Thoracic aorta (tissue), 2 donors: ENCODE measurements around the gene LRRC74B. TPM values are rescaled to one million over a fixed set of nuclear protein-coding genes. Genes with fewer than 3 reads are reported as not detected.
"Not testable (repeated sequence)": the region's sequence is repeated elsewhere in the genome, so short reads cannot be mapped to it uniquely, and the experiment has no call there.

Experiments
- ATAC-seq: fragments of 150-250 bp; one replicate; pipeline ENCODE4 v1.8.0; 2017; ENCODE audit warnings: low read depth; ENCODE audit not compliant: insufficient number of reproducible peaks, low FRiP score
- DNase-seq: peaks from one replicate; pipeline ENCODE4 v3.0.0-alpha.2; 2020; ENCODE audit warnings: low spot score
- H3K27ac ChIP-seq, 2 donors: fragments of 200-600 bp; sonication (generic); 1 replicate in 1 of 2; 2 replicates in 1 of 2; pipeline ENCODE4 v1.5.1; 2016; ENCODE audit warnings: mild to moderate bottlenecking in 2 of 2, moderate library complexity in 2 of 2
- H3K27me3 ChIP-seq: fragments of 200-600 bp; sonication (generic); replicated peaks from 2 replicates; pipeline ENCODE4 v1.6.0; 2016; ENCODE audit warnings: mild to moderate bottlenecking; ENCODE audit not compliant: insufficient read depth
- H3K36me3 ChIP-seq: fragments of 200-600 bp; sonication (generic); one replicate; pipeline ENCODE4 v1.5.1; 2016
- H3K4me1 ChIP-seq, 2 donors: fragments of 200-600 bp; sonication (generic); 1 replicate in 1 of 2; 2 replicates in 1 of 2; pipeline versions ENCODE4 v1.5.1 to v1.6.0; 2016; ENCODE audit warnings: low read depth in 2 of 2, mild to moderate bottlenecking in 1 of 2; ENCODE audit not compliant: control insufficient read depth in 1 of 2
- H3K4me3 ChIP-seq: fragments of 200-600 bp; sonication (generic); 2 replicates; pipeline ENCODE4 v1.5.1; 2016; ENCODE audit warnings: mild to moderate bottlenecking
- H3K9me3 ChIP-seq: fragments of 200-600 bp; sonication (generic); 2 replicates; pipeline ENCODE4 v1.5.1; 2016
- total RNA-seq, 2 donors: library from RNA; depleted of rRNA; stranded (reverse); fragments of >200 nt; gene quantifications; one replicate each; pipeline versions ENCODE4 v1.1.0 to v1.2.3, GENCODE V29; 2016
- TF ChIP-seq, protein P1 (sequence below): fragments of 200-600 bp; sonication (generic); IDR thresholded peaks from one replicate; pipeline ENCODE4 v1.5.1; 2019; ENCODE audit warnings: antibody characterized with exemption

Gene LRRC74B
- total RNA-seq, 2 donors from 2014 or later: not detected

GRCh38 chr22:21001601-21002325 lies 44.0 kb upstream of the LRRC74B start, which contains the start of gene THAP7:
TSS of gene THAP7 (minus strand) at chr22:21002118. CDS start at chr22:21001911, 207 bp downstream.
- TF ChIP-seq, protein P1, sequence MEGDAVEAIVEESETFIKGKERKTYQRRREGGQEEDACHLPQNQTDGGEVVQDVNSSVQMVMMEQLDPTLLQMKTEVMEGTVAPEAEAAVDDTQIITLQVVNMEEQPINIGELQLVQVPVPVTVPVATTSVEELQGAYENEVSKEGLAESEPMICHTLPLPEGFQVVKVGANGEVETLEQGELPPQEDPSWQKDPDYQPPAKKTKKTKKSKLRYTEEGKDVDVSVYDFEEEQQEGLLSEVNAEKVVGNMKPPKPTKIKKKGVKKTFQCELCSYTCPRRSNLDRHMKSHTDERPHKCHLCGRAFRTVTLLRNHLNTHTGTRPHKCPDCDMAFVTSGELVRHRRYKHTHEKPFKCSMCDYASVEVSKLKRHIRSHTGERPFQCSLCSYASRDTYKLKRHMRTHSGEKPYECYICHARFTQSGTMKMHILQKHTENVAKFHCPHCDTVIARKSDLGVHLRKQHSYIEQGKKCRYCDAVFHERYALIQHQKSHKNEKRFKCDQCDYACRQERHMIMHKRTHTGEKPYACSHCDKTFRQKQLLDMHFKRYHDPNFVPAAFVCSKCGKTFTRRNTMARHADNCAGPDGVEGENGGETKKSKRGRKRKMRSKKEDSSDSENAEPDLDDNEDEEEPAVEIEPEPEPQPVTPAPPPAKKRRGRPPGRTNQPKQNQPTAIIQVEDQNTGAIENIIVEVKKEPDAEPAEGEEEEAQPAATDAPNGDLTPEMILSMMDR: no peak
- Histone ChIP-seq H3K27me3 (no peaks in the 10 kb centered on the region), H3K36me3 (peaks cover 18% of the 10 kb centered on the region), H3K4me1 (peaks cover 22 to 35% of the 10 kb centered on the region in 2 donors), H3K9me3 (no peaks in the 10 kb centered on the region), H3K27ac (peak within 1 kb of the TSS; percentile 94 to 97), H3K4me3 (peak within 1 kb of the TSS; percentile 90)
- peak; percentile 99 for ATAC-seq
- peak; percentile 93 for DNase-seq

DNA sequence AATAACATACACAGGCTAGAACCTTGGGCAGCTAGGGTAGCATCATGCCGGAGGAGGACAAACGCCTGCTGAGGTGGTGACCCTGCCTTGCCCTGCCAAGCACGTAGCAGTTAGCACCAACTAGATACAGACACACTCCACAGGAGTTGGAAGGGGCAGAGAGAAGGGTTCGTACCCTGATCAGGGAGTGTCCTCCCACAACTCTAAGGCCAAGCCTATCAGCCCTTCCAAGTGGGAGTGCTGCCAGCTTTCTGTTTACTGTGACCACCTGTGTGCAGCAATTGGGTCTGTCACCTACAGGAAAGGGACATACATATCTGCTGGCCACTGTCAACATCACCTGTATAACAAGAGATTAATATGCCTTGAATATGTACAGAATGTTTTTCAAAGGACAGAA lies 42.0 kb upstream of the LRRC74B start:
- H3K4me3 ChIP-seq: no peak overlapping the region
- peak overlapping the region in 1 of 2 donors; percentile 94 for H3K27ac ChIP-seq
- TF ChIP-seq, protein P1: no peak
- no peak for ATAC-seq
- no peaks in the 10 kb centered on the region for H3K9me3 ChIP-seq
- H3K36me3 ChIP-seq: peaks cover 7% of the 10 kb centered on the region
- DNase-seq: no peak
- H3K4me1 ChIP-seq: peaks cover 22 to 35% of the 10 kb centered on the region in 2 donors
- no peaks in the 10 kb centered on the region for H3K27me3 ChIP-seq

DNA sequence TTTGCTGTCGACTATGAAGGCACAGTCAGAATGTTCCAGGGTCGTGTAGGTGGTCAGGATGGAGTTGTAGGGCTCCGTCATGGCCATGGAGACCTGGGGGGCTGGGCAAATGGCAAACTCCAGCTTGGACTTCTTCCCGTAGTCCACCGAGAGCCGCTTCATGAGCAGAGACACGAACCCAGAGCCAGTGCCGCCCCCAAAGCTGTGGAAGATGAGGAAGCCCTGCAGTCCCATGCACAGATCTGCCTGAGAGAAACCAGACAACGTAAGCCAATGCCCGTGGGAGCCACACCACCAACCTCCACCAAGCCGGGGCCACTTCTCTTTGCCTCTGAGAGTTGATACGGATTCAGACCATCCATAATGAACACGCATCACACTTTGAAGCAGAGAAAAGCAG lies 36.5 kb upstream of the LRRC74B start:
- not testable (repeated sequence) for H3K27ac ChIP-seq, H3K4me1 ChIP-seq, H3K36me3 ChIP-seq, H3K27me3 ChIP-seq, H3K4me3 ChIP-seq, DNase-seq, ATAC-seq, H3K9me3 ChIP-seq

- Histone ChIP-seq H3K36me3 (no peaks in the 10 kb centered on the region), H3K9me3 (no peaks in the 10 kb centered on the region), H3K27ac (no peak overlapping the region), H3K4me1 (peaks cover 6 to 14% of the 10 kb centered on the region in 2 donors), H3K4me3 (no peak overlapping the region), H3K27me3 (no peaks in the 10 kb centered on the region)
- DNase-seq (no peak), ATAC-seq (no peak)
- TF ChIP-seq, protein P1: no peak
These were observed 35.9 kb upstream of the LRRC74B start for GRCh38 chr22:21009638-21010425.

GRCh38 chr22:21010426-21011113 lies 35.2 kb upstream of the LRRC74B start:
- no peak overlapping the region for H3K4me3 ChIP-seq
- no peak for ATAC-seq
- H3K36me3 ChIP-seq: no peaks in the 10 kb centered on the region
- TF ChIP-seq, protein P1: no peak
- no peaks in the 10 kb centered on the region for H3K9me3 ChIP-seq
- DNase-seq: no peak
- H3K4me1 ChIP-seq: peaks cover 13 to 21% of the 10 kb centered on the region in 2 donors
- H3K27ac ChIP-seq: no peak overlapping the region
- no peaks in the 10 kb centered on the region for H3K27me3 ChIP-seq
